ENCODE measurements around the gene CNPY1. TPM values are rescaled to one million over a fixed set of nuclear protein-coding genes. Genes with fewer than 3 reads are reported as not detected.
"Not testable (repeated sequence)": the region's sequence is repeated elsewhere in the genome, so short reads cannot be mapped to it uniquely, and the experiment has no call there.

Gene CNPY1
- polyA plus RNA-seq (2011; rRNA removed), result not detected in 2 replicates
- polyA minus RNA-seq (2011; rRNA and poly(A)+ RNA removed), result not detected in 2 replicates

- not testable (repeated sequence) for H3K27me3 ChIP-seq (ENCODE audit: control insufficient read depth, insufficient read depth, low read length); H3K27ac ChIP-seq (ENCODE audit: low read depth, low read length)
Measured at GRCh38 chr7:155546449-155546848, at the start of gene CNPY1. Gene CNPY1, minus strand, starts transcription at chr7:155546559. Its CDS starts 630 bp downstream, at chr7:155545929.

GRCh38 chr7:155594961-155595366, 48.6 kb upstream of the CNPY1 start:
- H3K27me3 ChIP-seq (ENCODE audit: control insufficient read depth, insufficient read depth, low read length), result no peaks in the 10 kb centered on the region
- CTCF ChIA-PET, result interaction anchor here (1.0 to 1.1 kb wide), 2 partner anchors 142 to 144 kb away, joined by 3 read pairs; no protein-coding TSS in a partner anchor
- POLR2A ChIA-PET, result no interaction called here
- H3K9me3 ChIP-seq (ENCODE audit: control insufficient read depth, insufficient read depth, low read length), result no peaks in the 10 kb centered on the region
- DNase-seq (ENCODE audit: low read depth, low spot score), result no peak
- no peak overlapping the region for H3K27ac ChIP-seq (ENCODE audit: low read depth, low read length)
- no peak overlapping the region for H3K4me3 ChIP-seq (ENCODE audit: low read depth, low read length)
- TF ChIP-seq, protein P1, sequence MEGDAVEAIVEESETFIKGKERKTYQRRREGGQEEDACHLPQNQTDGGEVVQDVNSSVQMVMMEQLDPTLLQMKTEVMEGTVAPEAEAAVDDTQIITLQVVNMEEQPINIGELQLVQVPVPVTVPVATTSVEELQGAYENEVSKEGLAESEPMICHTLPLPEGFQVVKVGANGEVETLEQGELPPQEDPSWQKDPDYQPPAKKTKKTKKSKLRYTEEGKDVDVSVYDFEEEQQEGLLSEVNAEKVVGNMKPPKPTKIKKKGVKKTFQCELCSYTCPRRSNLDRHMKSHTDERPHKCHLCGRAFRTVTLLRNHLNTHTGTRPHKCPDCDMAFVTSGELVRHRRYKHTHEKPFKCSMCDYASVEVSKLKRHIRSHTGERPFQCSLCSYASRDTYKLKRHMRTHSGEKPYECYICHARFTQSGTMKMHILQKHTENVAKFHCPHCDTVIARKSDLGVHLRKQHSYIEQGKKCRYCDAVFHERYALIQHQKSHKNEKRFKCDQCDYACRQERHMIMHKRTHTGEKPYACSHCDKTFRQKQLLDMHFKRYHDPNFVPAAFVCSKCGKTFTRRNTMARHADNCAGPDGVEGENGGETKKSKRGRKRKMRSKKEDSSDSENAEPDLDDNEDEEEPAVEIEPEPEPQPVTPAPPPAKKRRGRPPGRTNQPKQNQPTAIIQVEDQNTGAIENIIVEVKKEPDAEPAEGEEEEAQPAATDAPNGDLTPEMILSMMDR (IDR thresholded peaks at IDR 0.05; ENCODE audit: low read depth, low read length), result no peak

More at GRCh38 chr7:155546449-155546848, at the start of gene CNPY1:
- DNase-seq (ENCODE audit: low read depth, low spot score); POLR2A ChIA-PET; H3K4me3 ChIP-seq (ENCODE audit: low read depth, low read length); H3K9me3 ChIP-seq (ENCODE audit: control insufficient read depth, insufficient read depth, low read length): not testable (repeated sequence)
- CTCF ChIA-PET, result interaction anchor here (1.4 kb wide), 1 partner anchor 52 kb away, joined by 4 read pairs; no protein-coding TSS in a partner anchor

- Histone ChIP-seq H3K4me3 (ENCODE audit: low read depth, low read length) (no peak overlapping the region), H3K9me3 (ENCODE audit: control insufficient read depth, insufficient read depth, low read length) (no peaks in the 10 kb centered on the region), H3K27me3 (ENCODE audit: control insufficient read depth, insufficient read depth, low read length) (no peaks in the 10 kb centered on the region), H3K27ac (ENCODE audit: low read depth, low read length) (no peak overlapping the region)
- no peak for DNase-seq (ENCODE audit: low read depth, low spot score)
- ChIA-PET POLR2A (no interaction called here), CTCF (interaction anchor here (1.0 kb wide), 2 partner anchors 145 to 173 kb away, joined by 3 read pairs; no protein-coding TSS in a partner anchor)
- TF ChIP-seq, protein P1 (IDR thresholded peaks at IDR 0.05; ENCODE audit: low read depth, low read length), result no peak
Measured at GRCh38 chr7:155594163-155594732, 47.9 kb upstream of the CNPY1 start.

- ChIA-PET POLR2A (no interaction called here), CTCF (interaction anchor here (1.0 kb wide), 1 partner anchor 174 kb away, joined by 3 read pairs; no protein-coding TSS in a partner anchor)
- Histone ChIP-seq H3K4me3 (ENCODE audit: low read depth, low read length) (no peak overlapping the region), H3K27ac (ENCODE audit: low read depth, low read length) (no peak overlapping the region), H3K9me3 (ENCODE audit: control insufficient read depth, insufficient read depth, low read length) (no peaks in the 10 kb centered on the region), H3K27me3 (ENCODE audit: control insufficient read depth, insufficient read depth, low read length) (no peaks in the 10 kb centered on the region)
- no peak for DNase-seq (ENCODE audit: low read depth, low spot score)
- TF ChIP-seq, protein P1 (IDR thresholded peaks at IDR 0.05; ENCODE audit: low read depth, low read length), result no peak
Measured at GRCh38 chr7:155593461-155594162, 47.3 kb upstream of the CNPY1 start.

DNA sequence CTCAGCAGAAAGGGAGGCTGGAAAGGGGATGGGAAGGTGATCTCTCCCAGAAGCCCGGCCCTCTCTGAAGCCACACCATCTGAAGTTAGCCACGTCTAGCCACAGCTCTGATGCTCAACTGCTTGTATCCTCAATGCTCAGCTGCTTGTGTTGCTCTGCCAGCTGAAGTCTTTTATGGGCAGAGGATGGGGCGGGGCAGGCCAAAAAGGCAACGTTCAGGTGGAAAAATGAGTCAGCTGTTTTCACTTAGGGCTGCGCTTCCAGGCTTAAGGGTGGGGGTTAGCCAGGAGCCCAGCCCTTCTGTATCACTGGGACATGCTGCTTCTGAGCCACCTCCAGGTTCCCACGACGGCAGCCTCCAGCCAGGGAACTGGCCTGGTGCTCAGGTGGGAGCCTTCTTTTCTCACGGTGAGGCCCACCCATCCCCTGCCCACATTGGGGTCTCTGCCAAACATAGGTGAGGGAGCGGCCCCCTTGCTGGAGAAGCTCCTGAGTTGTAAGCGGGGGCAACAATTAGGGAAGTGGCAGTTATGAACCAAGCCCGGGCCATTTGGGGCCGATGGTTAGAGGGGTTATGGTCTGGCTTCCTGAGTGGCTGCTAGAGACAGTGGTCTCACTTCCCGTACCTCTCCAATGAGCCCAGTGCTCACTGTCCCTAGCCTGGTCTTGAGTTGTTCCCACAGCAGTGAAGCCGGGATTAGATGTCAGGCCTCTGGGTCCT, 44.9 kb upstream of the CNPY1 start:
- Histone ChIP-seq H3K4me3 (ENCODE audit: low read depth, low read length) (no peak overlapping the region), H3K27ac (ENCODE audit: low read depth, low read length) (no peak overlapping the region), H3K27me3 (ENCODE audit: control insufficient read depth, insufficient read depth, low read length) (peaks cover 7% of the 10 kb centered on the region), H3K9me3 (ENCODE audit: control insufficient read depth, insufficient read depth, low read length) (no peaks in the 10 kb centered on the region)
- CTCF ChIA-PET, result no interaction called here
- no peak for DNase-seq (ENCODE audit: low read depth, low spot score)
- TF ChIP-seq, protein P1 (IDR thresholded peaks at IDR 0.05; ENCODE audit: low read depth, low read length), result no peak
- POLR2A ChIA-PET, result no interaction called here

Data from AG04450 (cell line).